Dedifferentiated amniotic fluid mesenchymal stem cell (primary cell): Measurements from ENCODE around the gene ALDH4A1.
A peak's percentile ranks its signal among the peaks of the same experiment; 100 is the strongest.

Source experiments
- DNase-seq: peaks from one replicate; pipeline ENCODE4 v3.0.0-alpha.2; 2016; ENCODE audit errors: extremely low spot score

Gene ALDH4A1

DNA sequence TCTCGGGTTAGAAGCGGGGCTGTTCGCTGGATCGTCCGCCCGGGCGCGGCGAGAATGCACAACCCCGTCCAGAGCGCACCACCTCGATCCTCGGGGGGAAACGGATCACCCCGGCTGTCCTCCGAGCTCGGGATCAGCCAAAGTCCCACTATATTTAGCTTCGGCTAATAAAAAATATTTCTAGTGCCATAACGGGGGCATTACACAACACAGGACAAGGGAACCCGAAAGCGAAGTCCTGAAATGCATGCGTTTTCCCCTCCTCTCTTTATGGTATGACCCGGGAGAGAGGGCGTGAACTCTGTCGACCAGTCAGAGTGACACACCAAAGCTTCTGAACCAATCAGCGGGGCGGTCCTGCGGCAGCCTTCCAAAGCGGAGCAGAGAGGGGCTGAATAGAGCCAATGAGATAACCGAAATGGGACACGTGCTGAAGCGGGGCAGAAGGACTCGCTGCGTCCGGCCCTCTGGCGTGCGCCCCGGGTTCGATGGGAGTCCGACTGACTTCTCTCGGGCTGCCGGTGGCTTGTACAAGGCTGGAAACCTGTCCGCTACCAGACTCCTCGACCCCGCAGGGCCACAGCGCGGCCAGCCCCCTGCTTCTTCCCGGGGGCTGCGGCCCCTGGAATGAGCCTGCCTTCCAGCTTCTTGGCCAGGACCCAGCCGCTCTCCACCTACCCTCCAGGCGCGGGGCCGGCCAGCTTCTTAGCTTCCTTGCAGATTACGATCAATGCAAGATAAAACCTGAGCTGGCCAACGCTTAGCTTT is at the start of gene ALDH4A1:
Gene ALDH4A1, minus strand, starts transcription at position 33 of the 768 bp plus-strand sequence. Its CDS starts 32 bp downstream, at position 1.
- DNase-seq, result peak; percentile 99

GRCh38 chr1:18951818-18952391 is 49.5 kb upstream of the ALDH4A1 start:
- no peak for DNase-seq

- no peak for DNase-seq
Observed at GRCh38 chr1:18951416-18951815, 49.1 kb upstream of the ALDH4A1 start.

GRCh38 chr1:18950401-18951026 is 48.2 kb upstream of the ALDH4A1 start:
- no peak for DNase-seq

DNA sequence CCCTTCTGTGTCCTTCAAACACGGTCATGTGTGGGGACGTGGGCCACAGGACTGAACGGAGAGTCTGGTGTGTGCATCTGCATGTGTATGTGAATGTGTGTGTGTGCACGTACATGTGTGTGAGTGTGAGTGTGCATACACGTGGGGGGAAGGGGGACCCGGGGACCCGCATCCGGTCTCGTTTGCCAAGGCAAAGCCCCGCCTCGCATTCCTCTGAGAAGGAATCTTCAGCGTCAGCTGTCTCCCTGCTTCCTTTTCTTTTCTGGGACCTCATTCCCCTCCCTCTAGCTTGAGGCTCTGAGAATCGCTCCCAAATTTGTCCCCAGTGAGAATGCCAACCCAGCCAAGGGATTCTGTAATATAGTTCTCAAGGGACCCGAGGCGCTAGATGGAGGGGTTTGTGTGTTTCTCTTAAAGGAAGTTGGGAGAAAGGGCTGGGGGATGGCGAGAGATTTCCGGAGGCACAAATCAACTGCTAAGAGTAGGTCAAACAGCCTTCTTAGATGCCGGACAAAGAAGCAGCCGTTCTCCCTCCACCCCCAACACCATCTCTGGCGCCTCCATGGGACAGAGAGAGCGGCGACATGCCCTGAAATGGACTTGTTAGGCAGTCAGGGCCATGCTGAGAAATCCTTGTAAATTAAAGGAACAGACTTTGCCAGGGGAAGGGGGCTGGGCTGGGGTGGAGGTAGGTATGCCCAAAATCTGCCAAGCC is 47.5 kb upstream of the ALDH4A1 start:
- DNase-seq, result peak; percentile 47

DNA sequence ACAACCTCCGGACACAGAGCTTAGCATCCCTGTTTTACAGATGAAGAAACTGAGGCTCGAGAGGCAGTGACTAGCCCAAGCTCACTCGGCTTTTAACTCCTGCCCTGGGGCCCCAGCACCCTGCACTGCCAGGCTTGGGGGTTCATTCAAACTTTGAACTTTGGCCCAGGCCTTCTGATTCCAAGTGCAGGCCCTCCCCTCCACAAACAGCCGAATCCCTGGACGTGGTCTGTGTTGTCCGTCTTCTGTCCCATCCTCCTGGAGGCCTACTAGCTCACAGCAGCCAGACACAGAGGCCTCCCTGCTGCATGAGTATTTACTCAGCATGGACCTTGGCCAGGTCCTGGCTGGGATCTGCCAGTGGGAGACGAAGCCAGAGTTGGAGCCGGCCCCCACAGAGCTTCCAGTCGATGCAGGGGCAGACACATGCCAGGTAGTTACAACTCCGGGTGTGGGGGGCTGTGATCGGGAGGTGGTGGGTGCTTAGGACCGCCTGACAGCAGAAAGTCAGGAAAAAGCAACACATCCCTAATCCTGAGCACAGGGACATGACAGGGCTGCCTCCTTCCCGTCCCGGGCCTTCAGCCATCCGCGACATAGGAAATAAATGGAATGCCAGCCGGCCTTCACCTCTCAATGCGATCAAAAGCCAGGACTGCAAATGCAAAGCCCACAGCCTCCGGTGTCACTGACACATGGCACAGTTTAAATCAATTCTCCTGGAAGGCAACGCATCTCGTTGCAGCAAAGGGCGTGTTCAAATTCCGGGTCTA is 46.7 kb upstream of the ALDH4A1 start:
- DNase-seq, result no peak

DNA sequence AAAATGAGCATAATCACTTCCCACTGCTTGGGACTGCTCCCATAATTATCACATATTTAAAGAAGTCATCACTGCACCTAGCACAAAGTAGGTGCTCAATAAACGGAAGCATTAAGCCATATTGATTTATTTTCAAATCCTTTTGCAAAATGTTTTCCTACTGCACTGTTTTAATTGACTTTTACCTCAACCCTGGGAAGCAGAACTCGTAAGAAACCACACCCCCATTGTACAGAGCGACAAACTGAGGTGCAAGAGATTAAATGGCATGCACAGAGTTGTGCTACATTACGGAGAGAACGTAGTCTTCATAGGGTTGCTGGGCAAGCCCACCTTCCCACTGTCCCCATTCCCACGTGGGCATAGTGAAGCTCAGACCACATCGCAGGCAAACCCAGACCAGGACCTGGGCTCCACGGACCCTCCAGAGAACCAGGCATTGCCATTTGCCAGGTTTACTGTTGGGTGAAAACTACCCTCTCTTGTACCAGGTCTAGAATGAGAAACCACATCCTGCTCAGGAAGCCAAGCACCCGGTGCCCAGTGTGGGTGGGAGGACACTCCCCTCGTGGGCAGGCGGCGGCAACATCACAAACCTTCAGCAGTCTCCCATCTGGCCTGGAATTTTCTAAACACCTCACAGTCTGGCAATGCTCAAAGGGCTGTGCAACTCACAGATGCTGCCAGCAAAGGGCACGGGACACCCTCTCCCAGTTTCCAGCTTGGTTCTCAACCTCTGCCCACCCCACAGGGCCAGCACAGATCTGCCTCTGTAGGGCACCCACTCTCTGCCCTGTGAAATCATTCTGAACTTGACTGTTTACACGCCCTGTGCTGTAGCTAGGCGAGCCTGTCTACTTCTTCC is 45.9 kb upstream of the ALDH4A1 start:
- DNase-seq, result no peak

GRCh38 chr1:18947570-18947969 is 45.2 kb upstream of the ALDH4A1 start:
- no peak for DNase-seq

DNA sequence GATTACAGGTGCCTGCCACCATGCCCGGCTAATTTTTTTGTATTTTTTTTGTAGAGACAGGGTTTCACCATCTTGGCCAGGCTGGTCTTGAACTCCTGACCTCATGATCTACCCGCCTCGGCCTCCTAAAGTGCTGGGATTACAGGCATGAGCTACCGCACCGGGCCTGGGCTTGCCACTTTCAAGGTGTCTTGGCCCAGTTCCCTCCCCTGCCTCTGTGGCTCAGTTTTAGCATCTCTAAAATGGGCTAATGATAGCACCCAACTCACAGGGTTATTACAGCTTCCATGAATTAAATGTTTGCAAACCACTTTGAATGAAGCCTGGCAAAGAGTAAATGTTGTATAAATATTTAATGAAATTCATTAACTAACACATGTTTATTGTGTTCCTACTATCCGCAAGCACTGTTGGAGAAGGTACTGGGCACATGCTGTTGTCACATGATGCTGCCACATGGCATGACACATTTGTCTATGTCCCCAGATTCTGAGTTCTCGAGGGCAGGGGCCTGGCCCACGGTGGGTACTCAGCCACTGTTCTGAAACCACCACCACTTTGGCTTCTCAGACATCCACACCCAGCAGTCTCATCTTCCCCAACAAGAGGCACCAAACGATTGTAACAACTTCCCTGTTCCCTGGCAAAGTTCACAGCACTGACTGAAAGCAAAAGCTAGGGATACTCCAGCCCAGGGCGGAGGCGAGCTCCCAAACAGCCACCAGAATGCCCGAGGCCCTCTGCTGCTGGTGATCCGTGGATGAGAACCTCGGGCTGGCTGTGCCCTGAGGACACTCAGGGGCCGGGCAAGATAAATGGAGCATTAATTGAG is 44.4 kb upstream of the ALDH4A1 start:
- no peak for DNase-seq

- no peak for DNase-seq
Observed at GRCh38 chr1:18945401-18945849, 43.1 kb upstream of the ALDH4A1 start.

DNA sequence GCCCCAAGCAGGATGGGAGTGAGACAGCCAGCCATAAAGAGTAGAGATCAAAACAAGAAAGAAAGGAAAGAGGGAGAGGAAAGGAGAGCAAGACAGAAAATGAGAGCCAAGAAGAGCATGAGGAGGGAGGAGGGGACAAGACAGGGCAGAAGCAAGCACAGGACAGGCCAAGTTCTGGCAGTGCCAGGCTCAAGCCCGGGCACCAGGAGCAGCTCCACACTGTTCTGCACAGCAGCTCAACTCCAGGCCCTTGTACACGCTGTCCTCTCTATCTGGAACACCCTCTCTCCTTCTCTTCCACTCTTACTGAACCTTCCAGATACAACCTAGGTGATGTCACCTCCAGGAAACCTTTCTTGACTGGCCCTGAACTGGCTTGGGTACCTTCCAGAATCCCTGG is 42.5 kb upstream of the ALDH4A1 start:
- DNase-seq, result no peak

DNA sequence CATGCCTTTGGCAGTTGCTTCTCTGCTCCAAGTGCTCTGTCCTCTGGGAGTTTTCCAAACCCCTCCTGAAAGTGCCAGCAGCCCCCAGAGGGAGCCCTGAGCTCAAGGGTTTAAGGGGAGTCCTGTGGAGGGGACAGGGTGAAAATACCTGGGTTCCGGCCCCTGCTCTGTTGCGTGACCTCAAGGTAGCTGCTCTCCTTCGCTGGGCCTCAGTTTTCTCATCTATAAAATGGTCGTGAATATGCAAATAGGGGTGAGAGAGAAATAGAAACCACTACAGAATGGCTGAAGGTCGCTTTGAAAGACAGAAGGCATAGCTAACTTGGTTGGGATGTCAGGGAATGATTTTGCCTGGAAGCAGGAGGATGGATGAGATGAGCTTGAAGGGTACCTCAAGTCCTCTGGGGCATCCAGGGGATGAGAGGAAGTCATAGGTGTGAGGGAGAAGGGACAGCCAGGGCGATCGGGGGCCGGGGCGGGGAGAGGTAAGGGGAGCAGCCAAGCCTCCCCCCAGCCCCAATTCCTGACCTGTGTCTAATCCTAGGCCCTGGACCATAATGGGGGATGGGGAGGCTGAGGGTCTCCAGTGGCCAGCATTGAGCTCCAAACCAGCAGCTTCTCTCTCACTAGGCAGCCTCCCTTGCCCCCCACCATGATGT is 41.7 kb upstream of the ALDH4A1 start:
- no peak for DNase-seq

DNA sequence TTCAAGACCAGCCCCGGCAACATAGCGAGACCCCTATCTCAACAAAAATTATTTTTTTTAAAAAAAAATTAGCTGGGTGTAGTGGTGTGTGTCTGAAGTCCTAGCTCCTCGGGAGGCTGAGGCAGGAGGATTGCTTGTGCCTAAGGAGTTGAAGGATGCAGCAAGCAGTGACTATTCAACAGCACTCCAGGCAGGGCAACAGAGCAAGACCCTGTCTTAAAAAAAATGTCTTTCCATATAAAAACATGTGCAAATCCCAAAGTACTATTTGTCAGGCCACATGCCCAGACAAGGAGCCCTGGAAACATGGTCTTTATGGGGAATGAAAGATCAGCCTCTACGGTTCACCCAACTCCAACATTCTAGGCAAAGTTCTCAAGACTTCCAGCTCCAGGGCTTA is 40.8 kb upstream of the ALDH4A1 start:
- no peak for DNase-seq

DNA sequence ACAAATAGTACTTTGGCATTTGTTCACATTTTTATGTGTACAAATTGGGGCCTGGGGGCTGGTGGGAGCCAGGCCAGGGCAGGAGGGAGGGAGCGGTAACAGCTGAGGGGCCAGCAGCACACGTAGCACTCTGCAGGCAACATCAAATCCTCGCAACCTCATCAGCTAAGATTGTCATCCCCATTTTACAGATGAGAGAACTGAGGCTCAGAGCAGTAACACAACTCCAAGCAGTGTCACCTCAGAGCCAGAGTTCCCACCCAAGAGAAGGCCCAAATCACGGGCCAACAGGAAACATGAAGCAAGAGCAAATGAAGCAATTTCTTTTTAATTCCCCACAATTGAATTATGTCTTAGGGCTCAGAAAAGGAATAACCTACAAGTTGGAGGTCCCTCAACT is 40.0 kb upstream of the ALDH4A1 start:
- DNase-seq, result no peak

- DNase-seq, result no peak
Observed at GRCh38 chr1:18941221-18942141, 39.1 kb upstream of the ALDH4A1 start.

DNA sequence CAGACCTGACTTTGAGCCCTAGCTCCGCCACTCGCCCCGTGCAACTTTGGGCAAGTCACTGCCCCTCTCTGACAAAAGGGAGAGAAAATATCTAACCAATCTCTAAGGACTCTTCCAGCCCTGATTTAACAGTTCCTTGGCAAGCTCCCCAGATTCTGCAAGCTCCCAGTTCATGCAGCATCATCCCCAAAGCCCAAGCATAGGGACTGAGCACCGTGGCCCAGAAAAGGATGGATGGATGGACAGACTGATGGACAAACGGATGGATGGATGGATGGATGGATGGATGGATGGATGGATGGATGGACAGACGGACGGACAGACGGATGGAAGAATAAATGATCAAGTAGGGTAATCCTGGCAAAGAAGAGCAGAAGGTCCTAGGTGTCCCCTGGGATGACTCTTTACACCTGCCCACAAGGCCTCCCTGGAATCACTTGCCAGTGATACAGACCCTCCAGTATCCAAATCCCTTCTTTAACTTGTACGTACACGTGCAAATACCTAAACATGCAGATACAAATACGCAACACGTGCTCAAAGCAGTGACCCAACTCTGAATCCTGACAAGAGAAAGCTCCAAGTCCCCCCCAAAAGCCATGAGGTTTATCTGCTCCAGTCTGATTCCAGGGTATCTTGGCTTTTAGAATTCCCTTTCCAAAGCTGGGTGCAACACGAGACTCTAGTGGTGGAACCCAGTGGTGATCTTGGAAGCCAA is 38.1 kb upstream of the ALDH4A1 start:
- no peak for DNase-seq
